Uterus (tissue), 2 donors: ENCODE measurements around the gene SPRING1.

ENCODE experiments used
- POLR2A ChIP-seq, 2 donors: fragments of 450-650 bp; IDR thresholded peaks; one replicate each; pipeline ENCODE4 v1.6.1; 2016; ENCODE audit warnings: antibody characterized with exemption in 2 of 2, mild to moderate bottlenecking in 1 of 2, moderate library complexity in 1 of 2
- TF ChIP-seq, protein P1 (sequence below), 4 experiments: fragments of 200-600 bp in 2 of 4; fragments of 450-650 bp in 2 of 4; sonication (generic) in 2 of 4; IDR thresholded peaks; one replicate each; pipeline ENCODE4 v1.5.1; 2016 to 2019; ENCODE audit warnings: antibody characterized with exemption in 4 of 4, mild to moderate bottlenecking in 2 of 4, moderate library complexity in 1 of 4

DNA sequence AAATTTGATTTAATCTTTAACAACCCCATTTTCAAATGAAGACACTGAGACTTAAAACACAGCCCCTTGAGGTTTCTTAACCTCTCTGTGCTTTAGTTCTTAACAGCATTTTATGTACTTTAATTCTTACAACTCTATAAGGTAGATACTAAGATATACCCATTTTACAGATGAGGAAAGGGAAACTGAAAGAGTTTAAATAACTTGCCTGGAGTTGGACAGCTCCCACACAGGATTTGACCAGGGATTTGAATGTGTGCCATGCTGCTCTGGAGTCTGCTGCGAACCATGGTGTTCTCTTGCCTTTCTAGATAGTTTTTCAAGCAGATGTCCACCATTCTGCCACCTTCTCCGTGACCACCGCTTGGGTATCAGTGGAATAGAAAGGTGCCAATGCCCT, 28.4 kb upstream of the SPRING1 start:
- TF ChIP-seq POLR2A (IDR thresholded peaks at IDR 0.05): no peak
- TF ChIP-seq, protein P1, sequence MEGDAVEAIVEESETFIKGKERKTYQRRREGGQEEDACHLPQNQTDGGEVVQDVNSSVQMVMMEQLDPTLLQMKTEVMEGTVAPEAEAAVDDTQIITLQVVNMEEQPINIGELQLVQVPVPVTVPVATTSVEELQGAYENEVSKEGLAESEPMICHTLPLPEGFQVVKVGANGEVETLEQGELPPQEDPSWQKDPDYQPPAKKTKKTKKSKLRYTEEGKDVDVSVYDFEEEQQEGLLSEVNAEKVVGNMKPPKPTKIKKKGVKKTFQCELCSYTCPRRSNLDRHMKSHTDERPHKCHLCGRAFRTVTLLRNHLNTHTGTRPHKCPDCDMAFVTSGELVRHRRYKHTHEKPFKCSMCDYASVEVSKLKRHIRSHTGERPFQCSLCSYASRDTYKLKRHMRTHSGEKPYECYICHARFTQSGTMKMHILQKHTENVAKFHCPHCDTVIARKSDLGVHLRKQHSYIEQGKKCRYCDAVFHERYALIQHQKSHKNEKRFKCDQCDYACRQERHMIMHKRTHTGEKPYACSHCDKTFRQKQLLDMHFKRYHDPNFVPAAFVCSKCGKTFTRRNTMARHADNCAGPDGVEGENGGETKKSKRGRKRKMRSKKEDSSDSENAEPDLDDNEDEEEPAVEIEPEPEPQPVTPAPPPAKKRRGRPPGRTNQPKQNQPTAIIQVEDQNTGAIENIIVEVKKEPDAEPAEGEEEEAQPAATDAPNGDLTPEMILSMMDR (IDR thresholded peaks at IDR 0.05): no peak
